Right lobe of liver (tissue), 4 donors: ENCODE data around the gene MAML2.

Source experiments
- POLR2A ChIP-seq: fragments of 450-650 bp; IDR thresholded peaks from one replicate; pipeline ENCODE4 v1.6.1; 2017; ENCODE audit warnings: antibody characterized with exemption, mild to moderate bottlenecking
- TF ChIP-seq, protein P1 (sequence below), 4 donors: fragments of 200-600 bp in 3 of 4; fragments of 450-650 bp in 1 of 4; IDR thresholded peaks; one replicate each; pipeline versions ENCODE4 v1.5.1 to v1.8.0; 2016 to 2022; ENCODE audit warnings: antibody characterized with exemption in 4 of 4, mild to moderate bottlenecking in 2 of 4
- donor health status: DM: no; HTN: no; CAD: no.
- donor health status: DM: no; HTN: no; CAD: no.
- donor health status: DM: no; HTN: yes; CAD: no.

DNA sequence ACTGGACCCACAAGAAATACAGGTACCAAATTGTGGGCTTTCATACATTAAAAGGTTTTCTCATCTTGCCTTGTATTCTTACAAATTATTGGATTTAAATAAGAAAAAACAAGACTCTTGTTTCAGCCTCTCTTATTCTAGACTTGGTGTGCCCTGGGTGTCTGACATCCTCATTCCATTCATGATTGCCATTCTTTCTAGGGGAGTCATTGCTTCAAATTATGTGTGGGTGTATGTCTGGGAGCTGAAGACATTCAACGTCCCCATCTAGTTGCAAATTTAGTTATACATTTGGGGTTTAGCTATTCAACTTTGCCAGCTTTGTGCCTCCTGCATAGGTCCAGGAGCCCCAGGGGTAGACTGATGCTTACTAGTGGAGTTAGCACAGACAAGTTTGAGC, 18.1 kb downstream of the MAML2 start:
- TF ChIP-seq, protein P1, sequence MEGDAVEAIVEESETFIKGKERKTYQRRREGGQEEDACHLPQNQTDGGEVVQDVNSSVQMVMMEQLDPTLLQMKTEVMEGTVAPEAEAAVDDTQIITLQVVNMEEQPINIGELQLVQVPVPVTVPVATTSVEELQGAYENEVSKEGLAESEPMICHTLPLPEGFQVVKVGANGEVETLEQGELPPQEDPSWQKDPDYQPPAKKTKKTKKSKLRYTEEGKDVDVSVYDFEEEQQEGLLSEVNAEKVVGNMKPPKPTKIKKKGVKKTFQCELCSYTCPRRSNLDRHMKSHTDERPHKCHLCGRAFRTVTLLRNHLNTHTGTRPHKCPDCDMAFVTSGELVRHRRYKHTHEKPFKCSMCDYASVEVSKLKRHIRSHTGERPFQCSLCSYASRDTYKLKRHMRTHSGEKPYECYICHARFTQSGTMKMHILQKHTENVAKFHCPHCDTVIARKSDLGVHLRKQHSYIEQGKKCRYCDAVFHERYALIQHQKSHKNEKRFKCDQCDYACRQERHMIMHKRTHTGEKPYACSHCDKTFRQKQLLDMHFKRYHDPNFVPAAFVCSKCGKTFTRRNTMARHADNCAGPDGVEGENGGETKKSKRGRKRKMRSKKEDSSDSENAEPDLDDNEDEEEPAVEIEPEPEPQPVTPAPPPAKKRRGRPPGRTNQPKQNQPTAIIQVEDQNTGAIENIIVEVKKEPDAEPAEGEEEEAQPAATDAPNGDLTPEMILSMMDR (IDR thresholded peaks at IDR 0.05): no peak
- no peak for TF ChIP-seq POLR2A
